GM18907 (cell line): ENCODE results near the gene ZNF205.
"Not testable (repeated sequence)": the region's sequence is repeated elsewhere in the genome, so short reads cannot be mapped to it uniquely, and the experiment has no call there.

Experiments used
- ATAC-seq: cut with Tn5 transposase; IDR thresholded peaks from one replicate; pipeline ENCODE4 v1.9.1; 2021; ENCODE audit warnings: mild to moderate bottlenecking, moderate library complexity; ENCODE audit not compliant: unreplicated experiment

Gene ZNF205

GRCh38 chr16:3165111-3165822, 52.9 kb downstream of the ZNF205 start:
- no peak for ATAC-seq

- ATAC-seq = no peak
Measured at GRCh38 chr16:3166505-3166886, 54.1 kb downstream of the ZNF205 start.

DNA sequence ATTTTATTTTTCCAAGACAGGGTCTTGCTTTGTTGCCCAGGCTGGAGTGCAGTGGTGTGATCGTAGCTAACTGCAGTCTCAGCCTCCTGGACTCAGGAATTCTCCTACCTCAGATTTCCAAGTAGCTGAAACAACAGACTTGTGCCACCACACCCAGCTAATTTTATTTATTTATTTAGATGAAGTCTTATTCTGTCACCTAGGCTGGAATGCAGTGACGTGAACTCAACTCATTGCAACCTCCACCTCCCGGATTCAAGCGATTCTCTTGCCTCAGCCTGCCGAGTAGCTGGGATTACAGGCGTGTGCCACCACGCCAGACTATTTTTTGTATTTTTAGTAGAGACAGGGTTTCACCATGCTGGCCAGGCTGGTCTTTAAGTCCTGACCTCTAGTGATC, 56.3 kb downstream of the ZNF205 start:
- not testable (repeated sequence) for ATAC-seq
